OCI-LY7 (cell line): ENCODE results near the gene ATOSB.

ENCODE experiments used
- EZH2phosphoT487 ChIP-seq: fragments of 200-600 bp; sonication (generic); IDR thresholded peaks from 2 replicates; pipeline ENCODE4 v1.6.1; 2018; ENCODE audit warnings: low read depth, borderline replicate concordance, mild to moderate bottlenecking, mixed run types, antibody characterized with exemption, low read length, moderate library complexity, mixed read lengths
- TF ChIP-seq, protein P1 (sequence below): fragments of 200-600 bp; sonication (generic); conservative IDR thresholded peaks from 2 replicates; pipeline ENCODE4 v1.5.1; 2014; ENCODE audit warnings: mild to moderate bottlenecking, antibody characterized with exemption, low read length, moderate library complexity, mixed read lengths

DNA sequence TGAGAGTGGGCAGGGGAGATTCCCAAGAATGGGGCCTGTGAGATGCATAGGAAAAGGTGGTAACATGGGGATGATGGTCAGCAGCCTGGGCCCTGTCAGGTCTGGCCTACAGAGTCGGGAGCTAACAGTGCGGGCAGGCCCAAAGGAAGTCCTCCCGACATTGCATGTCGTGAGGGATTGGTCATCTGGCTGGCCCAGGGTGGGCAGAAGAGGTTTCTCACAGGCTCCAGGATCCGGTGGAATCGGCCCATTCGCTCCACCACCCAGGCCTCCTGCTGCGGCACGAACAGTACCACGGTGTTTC is 13.2 kb downstream of the ATOSB start:
- TF ChIP-seq, protein P1, sequence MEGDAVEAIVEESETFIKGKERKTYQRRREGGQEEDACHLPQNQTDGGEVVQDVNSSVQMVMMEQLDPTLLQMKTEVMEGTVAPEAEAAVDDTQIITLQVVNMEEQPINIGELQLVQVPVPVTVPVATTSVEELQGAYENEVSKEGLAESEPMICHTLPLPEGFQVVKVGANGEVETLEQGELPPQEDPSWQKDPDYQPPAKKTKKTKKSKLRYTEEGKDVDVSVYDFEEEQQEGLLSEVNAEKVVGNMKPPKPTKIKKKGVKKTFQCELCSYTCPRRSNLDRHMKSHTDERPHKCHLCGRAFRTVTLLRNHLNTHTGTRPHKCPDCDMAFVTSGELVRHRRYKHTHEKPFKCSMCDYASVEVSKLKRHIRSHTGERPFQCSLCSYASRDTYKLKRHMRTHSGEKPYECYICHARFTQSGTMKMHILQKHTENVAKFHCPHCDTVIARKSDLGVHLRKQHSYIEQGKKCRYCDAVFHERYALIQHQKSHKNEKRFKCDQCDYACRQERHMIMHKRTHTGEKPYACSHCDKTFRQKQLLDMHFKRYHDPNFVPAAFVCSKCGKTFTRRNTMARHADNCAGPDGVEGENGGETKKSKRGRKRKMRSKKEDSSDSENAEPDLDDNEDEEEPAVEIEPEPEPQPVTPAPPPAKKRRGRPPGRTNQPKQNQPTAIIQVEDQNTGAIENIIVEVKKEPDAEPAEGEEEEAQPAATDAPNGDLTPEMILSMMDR: no peak
- TF ChIP-seq EZH2phosphoT487: no peak
